SK-N-MC (cell line): ENCODE results near the gene PRICKLE1.

Source experiments
- DNase-seq: peaks from one replicate; pipeline ENCODE4 v3.0.0-alpha.2; 2011; ENCODE audit warnings: low read depth, low spot score
- H3K27ac ChIP-seq: fragments of 200-600 bp; sonication (generic); 2 replicates; pipeline ENCODE4 v1.5.1; 2016; ENCODE audit warnings: mixed run types
- H3K36me3 ChIP-seq: fragments of 200-600 bp; sonication (generic); 2 replicates; pipeline ENCODE4 v1.6.1; 2017; ENCODE audit warnings: antibody characterized with exemption, low read length, mixed read lengths; ENCODE audit not compliant: insufficient read depth
- H3K4me3 ChIP-seq: fragments of 200-600 bp; sonication (generic); 2 replicates; pipeline ENCODE4 v1.5.1; 2016
- H3K9ac ChIP-seq: fragments of 200-600 bp; sonication (generic); 2 replicates; pipeline ENCODE4 v1.8.0; 2017; ENCODE audit warnings: mixed run types, mixed read lengths; ENCODE audit not compliant: insufficient read length
- H3K9me3 ChIP-seq: fragments of 200-600 bp; sonication (generic); 2 replicates; pipeline ENCODE4 v1.6.1; 2017; ENCODE audit warnings: low read depth, mild to moderate bottlenecking, antibody characterized with exemption, low read length, moderate library complexity, mixed read lengths
- EZH2 ChIP-seq: fragments of 200-600 bp; sonication (generic); IDR thresholded peaks from one replicate; pipeline ENCODE4 v1.6.1; 2017; ENCODE audit warnings: antibody characterized with exemption
- FOXP2 ChIP-seq: optimal IDR thresholded peaks from 2 replicates; pipeline ENCODE3; 2011; ENCODE audit warnings: mild to moderate bottlenecking, moderate library complexity; ENCODE audit not compliant: insufficient read depth; ENCODE audit errors: extremely low read length, control extremely low read depth
- POLR2AphosphoS5 ChIP-seq: IDR thresholded peaks from 2 replicates; pipeline ENCODE4 v1.6.1; 2012; ENCODE audit warnings: mild to moderate bottlenecking, low read depth, low read length, borderline replicate concordance

Gene PRICKLE1

DNA sequence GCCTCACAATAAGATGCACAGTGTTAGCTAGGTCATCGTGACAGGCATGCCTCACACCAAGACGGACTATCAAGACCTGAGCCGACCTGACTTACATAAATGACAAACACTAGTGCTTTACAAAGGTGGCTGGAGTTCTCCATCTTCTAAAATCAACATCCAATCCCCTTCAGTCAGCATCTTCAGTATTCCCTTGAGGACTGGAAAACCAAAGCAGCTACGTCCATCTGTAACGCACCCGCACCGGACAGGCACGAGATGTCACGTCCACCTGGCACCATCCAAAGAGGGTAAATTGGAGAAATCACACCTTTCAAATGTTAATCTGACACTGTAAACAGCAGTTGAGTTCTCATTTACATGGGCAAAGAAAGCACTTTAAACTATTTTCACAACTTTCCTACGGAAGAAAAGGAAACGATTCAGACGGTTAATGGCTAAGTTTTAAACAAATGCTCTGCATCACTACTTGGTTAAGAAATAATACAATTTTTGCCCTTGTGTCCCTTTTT is 130.2 kb downstream of the PRICKLE1 start:
- Histone ChIP-seq H3K4me3 (no peak overlapping the region), H3K9ac (no peak overlapping the region), H3K36me3 (no peaks in the 10 kb centered on the region), H3K9me3 (no peaks in the 10 kb centered on the region), H3K27ac (no peak overlapping the region)
- no peak for DNase-seq
- TF ChIP-seq FOXP2: no peak
- TF ChIP-seq EZH2: no peak
- TF ChIP-seq POLR2AphosphoS5: no peak

DNA sequence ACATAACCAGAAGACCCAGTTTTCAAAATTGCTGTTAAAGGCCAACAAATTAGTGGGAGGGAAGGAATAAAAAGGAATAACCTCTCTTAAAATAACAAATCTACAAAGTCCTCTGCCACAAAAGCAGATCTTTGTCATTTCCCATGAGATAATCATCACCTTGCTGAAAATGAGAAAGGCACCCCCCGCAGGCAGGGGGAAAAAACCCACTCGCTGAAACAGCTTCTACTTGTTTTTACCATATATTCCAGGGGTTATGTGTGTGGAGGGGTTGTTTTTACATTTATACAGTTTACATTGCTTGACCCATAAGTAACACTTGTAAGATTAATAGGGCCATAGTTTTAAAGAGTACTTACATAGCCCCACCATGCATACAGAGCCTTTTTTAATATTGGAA is 131.0 kb downstream of the PRICKLE1 start:
- Histone ChIP-seq H3K9ac (no peak overlapping the region), H3K27ac (no peak overlapping the region), H3K4me3 (no peak overlapping the region), H3K36me3 (no peaks in the 10 kb centered on the region), H3K9me3 (no peaks in the 10 kb centered on the region)
- TF ChIP-seq EZH2 (no peak), POLR2AphosphoS5 (no peak), FOXP2 (no peak)
- DNase-seq: no peak

DNA sequence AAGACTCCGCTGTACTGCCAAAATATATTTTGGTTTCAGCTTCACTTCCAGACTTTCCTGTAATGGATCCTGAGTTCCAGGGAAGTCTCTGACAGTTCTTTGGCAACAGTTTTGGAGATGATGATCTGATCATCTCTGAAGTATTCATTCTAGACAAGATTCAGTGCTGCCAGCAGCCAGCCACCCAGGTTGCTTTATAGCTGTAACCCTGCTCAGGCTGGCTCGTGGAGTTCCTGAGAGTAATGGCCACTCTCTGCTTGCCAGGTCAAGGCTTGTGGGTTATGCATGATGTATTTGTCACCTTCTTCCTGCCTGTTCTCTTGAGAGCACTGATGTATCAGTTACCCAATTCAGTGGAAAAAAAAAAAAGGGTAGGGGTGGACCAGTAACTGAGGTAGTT is 139.3 kb downstream of the PRICKLE1 start:
- Histone ChIP-seq H3K9me3 (no peaks in the 10 kb centered on the region), H3K36me3 (peaks cover 18% of the 10 kb centered on the region), H3K27ac (no peak overlapping the region), H3K9ac (no peak overlapping the region), H3K4me3 (no peak overlapping the region)
- DNase-seq: no peak
- TF ChIP-seq FOXP2 (no peak), POLR2AphosphoS5 (no peak), EZH2 (no peak)

DNA sequence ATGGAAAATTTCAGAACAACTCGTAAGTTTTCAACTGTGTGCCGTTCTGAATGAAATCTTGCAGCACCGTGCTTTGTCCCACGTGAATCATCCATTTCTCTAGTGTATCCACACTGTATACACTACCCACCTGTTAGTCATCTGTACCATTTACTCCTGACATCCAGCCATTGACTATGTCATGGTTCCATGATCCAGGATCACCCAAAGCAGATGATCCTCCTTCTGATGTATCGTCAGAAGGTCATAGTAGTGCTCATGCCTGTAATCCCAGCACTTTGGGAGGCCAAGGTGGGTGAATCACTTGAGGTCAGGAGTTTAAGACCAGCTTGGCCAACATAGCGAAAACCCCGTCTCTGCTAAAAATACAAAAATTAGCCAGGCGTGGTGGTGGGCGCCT is 140.7 kb downstream of the PRICKLE1 start:
- no peak overlapping the region for H3K4me3 ChIP-seq

DNA sequence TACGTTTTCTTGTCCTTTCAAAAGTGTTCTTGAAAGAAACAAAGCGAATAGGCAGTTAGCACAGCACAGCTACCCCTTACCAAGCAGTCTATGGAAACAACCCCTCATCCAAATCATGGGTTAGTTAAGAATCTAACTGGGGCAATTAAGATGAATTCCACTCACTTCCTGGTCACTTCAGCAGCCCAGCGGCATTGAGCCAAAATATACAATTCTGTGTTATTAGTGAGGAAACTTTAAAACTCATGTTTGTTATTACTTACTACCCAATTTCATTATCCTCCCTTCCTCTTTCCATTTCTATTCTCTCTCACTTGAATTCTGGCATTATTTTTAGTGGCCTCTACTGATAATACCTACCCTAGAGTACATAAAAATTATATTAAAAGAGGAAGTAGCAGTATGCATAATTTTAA is 142.2 kb downstream of the PRICKLE1 start:
- H3K9me3 ChIP-seq: no peaks in the 10 kb centered on the region
- H3K27ac ChIP-seq: peak overlapping the region; percentile 91
- peak overlapping the region; percentile 48 for H3K9ac ChIP-seq
- H3K4me3 ChIP-seq: peak overlapping the region; percentile 42
- H3K36me3 ChIP-seq: peaks cover 44% of the 10 kb centered on the region
- no peak for DNase-seq
- no peak for TF ChIP-seq POLR2AphosphoS5
- TF ChIP-seq EZH2: no peak
- no peak for TF ChIP-seq FOXP2

More for the DNA sequence above, 140.7 kb downstream of the PRICKLE1 start:
- H3K9ac ChIP-seq: no peak overlapping the region
- no peak overlapping the region for H3K27ac ChIP-seq
- peaks cover 29% of the 10 kb centered on the region for H3K36me3 ChIP-seq
- H3K9me3 ChIP-seq: no peaks in the 10 kb centered on the region
- no peak for TF ChIP-seq POLR2AphosphoS5
- no peak for TF ChIP-seq EZH2
- TF ChIP-seq FOXP2: no peak
- no peak for DNase-seq

DNA sequence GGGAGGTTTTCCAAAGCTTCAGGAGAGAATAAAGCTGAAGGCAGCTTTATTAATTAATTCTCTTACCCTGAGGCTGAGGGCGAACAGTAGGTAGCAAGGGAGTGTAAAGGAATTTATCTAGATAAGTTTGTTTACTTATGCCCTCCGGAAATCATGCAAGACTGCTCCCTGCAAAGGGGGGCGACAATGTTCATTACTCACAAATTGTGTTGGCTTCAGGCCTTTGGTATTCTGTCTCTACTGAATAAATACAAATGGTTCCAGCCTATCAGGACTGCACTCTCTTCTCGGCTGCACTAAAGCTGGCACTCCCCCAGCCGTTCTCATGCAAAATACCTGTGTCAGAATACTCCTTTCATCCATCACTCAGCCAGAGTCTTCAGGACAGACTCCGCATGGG is 142.8 kb downstream of the PRICKLE1 start:
- TF ChIP-seq POLR2AphosphoS5 (no peak; the same call in 1 of the 2 replicates), EZH2 (no peak), FOXP2 (peak; percentile 90)
- peak; percentile 63 for DNase-seq
- Histone ChIP-seq H3K4me3 (peak overlapping the region; percentile 42), H3K27ac (peak overlapping the region; percentile 91), H3K9me3 (no peaks in the 10 kb centered on the region), H3K36me3 (peaks cover 50% of the 10 kb centered on the region), H3K9ac (peak overlapping the region; percentile 48)

DNA sequence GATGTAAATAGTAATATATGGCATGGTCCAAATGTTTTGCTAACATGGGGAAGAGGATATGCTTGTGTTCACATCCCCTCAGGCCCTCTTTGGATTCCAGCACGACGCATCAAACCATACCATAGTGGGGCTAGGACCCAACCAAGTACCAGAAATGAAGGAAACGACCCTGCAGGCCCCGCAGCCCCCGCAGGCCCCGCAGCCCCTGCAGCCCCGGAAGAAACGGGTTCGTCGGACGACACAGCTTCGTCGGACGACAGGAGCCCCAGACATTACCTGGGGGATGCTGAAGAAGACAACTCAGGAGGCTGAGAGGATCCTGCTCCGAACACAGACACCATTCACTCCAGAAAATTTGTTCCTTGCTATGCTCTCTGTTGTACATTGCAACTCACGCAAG is 143.7 kb downstream of the PRICKLE1 start:
- no peaks in the 10 kb centered on the region for H3K9me3 ChIP-seq
- TF ChIP-seq FOXP2: no peak
- TF ChIP-seq POLR2AphosphoS5: no peak
- DNase-seq: no peak
- H3K36me3 ChIP-seq: peaks cover 58% of the 10 kb centered on the region
- no peak overlapping the region for H3K4me3 ChIP-seq
- no peak overlapping the region for H3K9ac ChIP-seq
- peak overlapping the region; percentile 91 for H3K27ac ChIP-seq

DNA sequence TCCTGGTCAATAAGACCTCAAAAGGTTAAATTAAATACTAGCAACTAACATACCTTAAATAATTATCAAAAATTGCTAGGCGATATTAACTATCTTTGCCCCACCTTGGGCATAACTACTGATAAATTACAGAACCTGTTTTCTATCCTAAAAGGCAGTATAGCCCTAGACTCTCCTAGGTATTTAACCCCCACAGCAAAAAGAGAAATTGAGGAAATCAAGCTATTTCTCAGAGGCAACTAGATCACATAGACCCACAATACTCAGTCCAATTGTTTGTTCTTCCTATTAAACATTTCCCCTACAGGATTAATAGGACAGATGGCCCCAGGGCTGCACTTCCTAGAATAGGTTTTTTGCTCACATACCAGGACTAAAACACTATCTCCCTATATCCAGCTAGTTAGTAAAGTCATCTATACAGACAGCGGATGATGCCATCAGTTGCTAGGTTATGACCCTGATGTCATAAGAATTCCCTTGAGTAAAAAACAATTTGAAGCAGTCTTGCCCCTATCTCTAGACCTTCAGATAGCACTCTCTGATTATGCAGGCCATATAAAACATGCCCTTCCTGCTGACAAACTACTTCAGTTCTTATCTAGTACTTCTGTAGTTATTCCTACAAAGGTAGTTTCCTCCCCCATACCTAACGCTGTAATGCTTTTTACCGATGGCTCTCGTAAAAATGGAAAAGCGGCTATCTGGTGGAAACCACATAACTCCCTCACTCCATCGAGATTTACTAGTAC is 145.2 kb downstream of the PRICKLE1 start:
- no peak overlapping the region for H3K27ac ChIP-seq
- H3K36me3 ChIP-seq: peaks cover 58% of the 10 kb centered on the region
- no peak overlapping the region for H3K9ac ChIP-seq
- no peak for DNase-seq
- no peaks in the 10 kb centered on the region for H3K9me3 ChIP-seq
- no peak overlapping the region for H3K4me3 ChIP-seq
- no peak for TF ChIP-seq EZH2
- no peak for TF ChIP-seq FOXP2
- no peak for TF ChIP-seq POLR2AphosphoS5

DNA sequence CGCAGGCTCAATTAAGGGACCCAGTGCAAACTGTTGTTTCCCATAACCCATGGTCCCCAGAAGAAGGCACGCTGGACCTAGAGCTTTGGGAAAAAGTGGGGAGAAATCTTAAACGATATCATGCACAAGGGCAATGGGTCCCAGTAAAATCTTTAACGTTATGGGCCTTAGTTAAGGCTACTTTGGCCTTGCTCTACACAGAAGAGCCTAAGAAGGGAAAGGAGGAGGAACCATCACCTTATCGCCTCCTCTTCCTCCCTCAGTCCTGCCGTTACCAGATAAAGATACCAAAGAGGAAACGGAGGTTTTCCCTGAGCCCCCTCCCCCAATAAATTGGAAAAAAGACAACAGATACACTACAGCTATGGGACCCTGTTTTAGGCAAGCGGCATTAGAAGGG is 146.7 kb downstream of the PRICKLE1 start:
- DNase-seq: no peak
- Histone ChIP-seq H3K9ac (no peak overlapping the region), H3K36me3 (peaks cover 48% of the 10 kb centered on the region), H3K27ac (no peak overlapping the region), H3K9me3 (no peaks in the 10 kb centered on the region), H3K4me3 (no peak overlapping the region)
- TF ChIP-seq EZH2: no peak
- no peak for TF ChIP-seq POLR2AphosphoS5
- no peak for TF ChIP-seq FOXP2
